ENCODE data around the gene IFNL2.
"Not testable (repeated sequence)": the region's sequence is repeated elsewhere in the genome, so short reads cannot be mapped to it uniquely, and the experiment has no call there.

The IFNL2 gene

GRCh38 chr19:39263912-39264305, 4.3 kb upstream of the IFNL2 start:
- DNase-seq (ENCODE audit: extremely low spot score) = no peak
- CTCF ChIA-PET = no interaction called here
- POLR2A ChIA-PET = no interaction called here
- TF ChIP-seq TARDBP (IDR thresholded peaks at IDR 0.05) (no peak), FOXK2 (IDR thresholded peaks at IDR 0.05) (no peak), LEF1 (IDR thresholded peaks at IDR 0.05; ENCODE audit: borderline replicate concordance) (no peak), SUZ12 (IDR thresholded peaks at IDR 0.05) (no peak), PKNOX1 (IDR thresholded peaks at IDR 0.05) (no peak), ZNF384 (IDR thresholded peaks at IDR 0.05) (no peak), BHLHE40 (IDR thresholded peaks at IDR 0.05; ENCODE audit: borderline replicate concordance) (no peak), FOXM1 (IDR thresholded peaks at IDR 0.05; ENCODE audit: borderline replicate concordance) (no peak), SP1 (IDR thresholded peaks at IDR 0.05) (no peak), CTBP1 (IDR thresholded peaks at IDR 0.05; ENCODE audit: borderline replicate concordance) (no peak), ELF4 (IDR thresholded peaks at IDR 0.05) (no peak), L3MBTL2 (conservative IDR thresholded peaks at IDR 0.05) (no peak), FOXA1 (IDR thresholded peaks at IDR 0.05) (no peak), NFRKB (IDR thresholded peaks at IDR 0.05) (no peak)

GRCh38 chr19:39264306-39265290, 3.6 kb upstream of the IFNL2 start:
- no peak for DNase-seq (ENCODE audit: extremely low spot score)
- no peak for TF ChIP-seq ZNF384 (IDR thresholded peaks at IDR 0.05)
- TF ChIP-seq FOXK2 (IDR thresholded peaks at IDR 0.05) = no peak
- no peak for TF ChIP-seq CTBP1 (IDR thresholded peaks at IDR 0.05; ENCODE audit: borderline replicate concordance)
- TF ChIP-seq TARDBP (IDR thresholded peaks at IDR 0.05) = no peak
- TF ChIP-seq NFRKB (IDR thresholded peaks at IDR 0.05) = no peak
- no peak for TF ChIP-seq FOXM1 (IDR thresholded peaks at IDR 0.05; ENCODE audit: borderline replicate concordance)
- no peak for TF ChIP-seq HDGF (IDR thresholded peaks at IDR 0.05; ENCODE audit: borderline replicate concordance)
- TF ChIP-seq ARNT (IDR thresholded peaks at IDR 0.05) = no peak
- no peak for TF ChIP-seq L3MBTL2 (conservative IDR thresholded peaks at IDR 0.05)
- TF ChIP-seq LEF1 (IDR thresholded peaks at IDR 0.05; ENCODE audit: borderline replicate concordance) = no peak
- TF ChIP-seq BHLHE40 (IDR thresholded peaks at IDR 0.05; ENCODE audit: borderline replicate concordance) = no peak
- no peak for TF ChIP-seq ELF4 (IDR thresholded peaks at IDR 0.05)
- TF ChIP-seq PKNOX1 (IDR thresholded peaks at IDR 0.05) = no peak
- no peak for TF ChIP-seq SP1 (IDR thresholded peaks at IDR 0.05)
- no peak for TF ChIP-seq FOXA1 (IDR thresholded peaks at IDR 0.05)
- TF ChIP-seq SUZ12 (IDR thresholded peaks at IDR 0.05) = no peak
- CTCF ChIA-PET = no interaction called here
- POLR2A ChIA-PET = no interaction called here

- ChIA-PET CTCF (no interaction called here), POLR2A (no interaction called here)
- no peak for DNase-seq (ENCODE audit: extremely low spot score)
- no peak for TF ChIP-seq SP1 (IDR thresholded peaks at IDR 0.05)
- TF ChIP-seq L3MBTL2 (conservative IDR thresholded peaks at IDR 0.05) = no peak
- TF ChIP-seq BHLHE40 (IDR thresholded peaks at IDR 0.05; ENCODE audit: borderline replicate concordance) = no peak
- no peak for TF ChIP-seq LEF1 (IDR thresholded peaks at IDR 0.05; ENCODE audit: borderline replicate concordance)
- TF ChIP-seq HDGF (IDR thresholded peaks at IDR 0.05; ENCODE audit: borderline replicate concordance) = no peak
- TF ChIP-seq ARNT (IDR thresholded peaks at IDR 0.05) = no peak
- no peak for TF ChIP-seq CTBP1 (IDR thresholded peaks at IDR 0.05; ENCODE audit: borderline replicate concordance)
- no peak for TF ChIP-seq NFRKB (IDR thresholded peaks at IDR 0.05)
- TF ChIP-seq ELF4 (IDR thresholded peaks at IDR 0.05) = no peak
- no peak for TF ChIP-seq FOXM1 (IDR thresholded peaks at IDR 0.05; ENCODE audit: borderline replicate concordance)
- no peak for TF ChIP-seq TARDBP (IDR thresholded peaks at IDR 0.05)
- TF ChIP-seq FOXK2 (IDR thresholded peaks at IDR 0.05) = no peak
- TF ChIP-seq FOXA1 (IDR thresholded peaks at IDR 0.05) = no peak
These were observed 2.8 kb upstream of the IFNL2 start for GRCh38 chr19:39265321-39265916.

- CTCF ChIA-PET; DNase-seq (ENCODE audit: extremely low spot score); POLR2A ChIA-PET: not testable (repeated sequence)
These were observed 481 bp downstream of the IFNL2 start for GRCh38 chr19:39268531-39269223.

GRCh38 chr19:39269369-39269768, 1.2 kb downstream of the IFNL2 start:
- POLR2A ChIA-PET; CTCF ChIA-PET; DNase-seq (ENCODE audit: extremely low spot score): not testable (repeated sequence)

GRCh38 chr19:39270036-39270871, 2.1 kb downstream of the IFNL2 start:
- ChIA-PET POLR2A (no interaction called here), CTCF (no interaction called here)
- no peak for TF ChIP-seq FOXA1 (IDR thresholded peaks at IDR 0.05)
- no peak for TF ChIP-seq CTBP1 (IDR thresholded peaks at IDR 0.05; ENCODE audit: borderline replicate concordance)
- no peak for TF ChIP-seq SUZ12 (IDR thresholded peaks at IDR 0.05)
- no peak for TF ChIP-seq BHLHE40 (IDR thresholded peaks at IDR 0.05; ENCODE audit: borderline replicate concordance)
- TF ChIP-seq HDGF (IDR thresholded peaks at IDR 0.05; ENCODE audit: borderline replicate concordance) = no peak
- no peak for TF ChIP-seq ARNT (IDR thresholded peaks at IDR 0.05)
- no peak for TF ChIP-seq FOXM1 (IDR thresholded peaks at IDR 0.05; ENCODE audit: borderline replicate concordance)
- no peak for TF ChIP-seq FOXK2 (IDR thresholded peaks at IDR 0.05)
- TF ChIP-seq ELF4 (IDR thresholded peaks at IDR 0.05) = no peak
- TF ChIP-seq ZNF384 (IDR thresholded peaks at IDR 0.05) = no peak
- TF ChIP-seq NFRKB (IDR thresholded peaks at IDR 0.05) = no peak
- DNase-seq (ENCODE audit: extremely low spot score) = no peak

GRCh38 chr19:39273859-39274258, 5.7 kb downstream of the IFNL2 start:
- POLR2A ChIA-PET; CTCF ChIA-PET; DNase-seq (ENCODE audit: extremely low spot score): not testable (repeated sequence)
